Tibial nerve (tissue), 4 donors: Measurements from ENCODE around the gene ELFN1. TPM values are rescaled to one million over a fixed set of nuclear protein-coding genes. Genes with fewer than 3 reads are reported as not detected.

Experiments used
- DNase-seq, 2 donors: peaks; one replicate each; pipeline ENCODE4 v3.0.0-alpha.2; 2019; ENCODE audit warnings: low spot score in 2 of 2
- H3K27ac ChIP-seq, 4 donors: fragments of 200-600 bp; sonication (generic) in 3 of 4; one replicate each; pipeline ENCODE4 v1.5.1; 2017 to 2019; ENCODE audit warnings: mild to moderate bottlenecking in 1 of 4
- H3K27me3 ChIP-seq, 2 donors: fragments of 200-600 bp; sonication (generic) in 1 of 2; one replicate each; pipeline versions ENCODE4 v1.5.1 to v1.6.0; 2017 to 2019
- H3K36me3 ChIP-seq, 3 donors: fragments of 200-600 bp; sonication (generic); one replicate each; pipeline ENCODE4 v1.5.1; 2018 to 2019
- H3K4me1 ChIP-seq, 4 donors: fragments of 200-600 bp; sonication (generic) in 3 of 4; one replicate each; pipeline ENCODE4 v1.5.1; 2017 to 2019
- H3K4me3 ChIP-seq, 4 donors: fragments of 200-600 bp; sonication (generic) in 3 of 4; one replicate each; pipeline ENCODE4 v1.5.1; 2017 to 2019; ENCODE audit warnings: mild to moderate bottlenecking in 1 of 4, moderate library complexity in 1 of 4
- H3K9me3 ChIP-seq, 4 donors: fragments of 200-600 bp; sonication (generic) in 3 of 4; one replicate each; pipeline ENCODE4 v1.5.1; 2017 to 2019
- CTCF ChIP-seq, 5 experiments: fragments of 200-600 bp in 3 of 5; fragments of 450-650 bp in 2 of 5; sonication (generic) in 3 of 5; IDR thresholded peaks; one replicate each; pipeline ENCODE4 v1.5.1; 2016 to 2019; ENCODE audit warnings: antibody characterized with exemption in 5 of 5, mild to moderate bottlenecking in 3 of 5, moderate library complexity in 2 of 5
- EP300 ChIP-seq, 2 donors: sonication (generic); formaldehyde crosslinking; IDR thresholded peaks; one replicate each; pipeline ENCODE4 v1.6.1; 2017; ENCODE audit warnings: antibody characterized with exemption in 2 of 2, mild to moderate bottlenecking in 1 of 2
- POLR2A ChIP-seq, 2 donors: fragments of 450-650 bp; IDR thresholded peaks; one replicate each; pipeline ENCODE4 v1.6.1; 2017; ENCODE audit warnings: antibody characterized with exemption in 2 of 2, mild to moderate bottlenecking in 2 of 2, moderate library complexity in 2 of 2
- WGBS, 2 donors: methylation state at CpG; one replicate each; pipeline ENCODE4 v1.1.5; 2018; 5-methylcytosine and 5-hydroxymethylcytosine counted together
- total RNA-seq, 4 donors: library from RNA; depleted of rRNA; stranded (reverse); fragments of >200 nt; gene quantifications; one replicate each; pipeline ENCODE4 v1.1.0, GENCODE V29; 2016

ELFN1 gene
- total RNA-seq, 4 donors from 2014 or later, result 0.21 to 2.4 (median 1.5) TPM

- no peak for DNase-seq
- no peaks in the 10 kb centered on the region for H3K27me3 ChIP-seq
- peaks cover 0 to 25% (median 0%) of the 10 kb centered on the region in 4 donors for H3K9me3 ChIP-seq
- H3K27ac ChIP-seq, result no peak overlapping the region
- no peak overlapping the region for H3K4me3 ChIP-seq
- 94 to 95% methylated on average over 49 to 54 of the region's 54 CpGs for WGBS, 2 donors
- no peaks in the 10 kb centered on the region for H3K4me1 ChIP-seq
- no peaks in the 10 kb centered on the region for H3K36me3 ChIP-seq
- no peak for TF ChIP-seq CTCF (IDR thresholded peaks at IDR 0.05)
- TF ChIP-seq EP300 (IDR thresholded peaks at IDR 0.05), result no peak
- TF ChIP-seq POLR2A (IDR thresholded peaks at IDR 0.05), result no peak
These were observed 99.5 kb downstream of the ELFN1 start for GRCh38 chr7:1769286-1770200.

- no peak for DNase-seq
- H3K4me1 ChIP-seq, result no peaks in the 10 kb centered on the region
- H3K27me3 ChIP-seq, result no peaks in the 10 kb centered on the region
- 88 to 93% methylated on average over 6 of the region's 6 CpGs for WGBS, 2 donors
- H3K27ac ChIP-seq, result no peak overlapping the region
- TF ChIP-seq EP300 (IDR thresholded peaks at IDR 0.05) (no peak), POLR2A (IDR thresholded peaks at IDR 0.05) (no peak), CTCF (IDR thresholded peaks at IDR 0.05) (no peak)
- H3K36me3 ChIP-seq, result no peaks in the 10 kb centered on the region
- H3K4me3 ChIP-seq, result no peak overlapping the region
- H3K9me3 ChIP-seq, result peaks cover 0 to 25% (median 0%) of the 10 kb centered on the region in 4 donors
These were observed 100.3 kb downstream of the ELFN1 start for GRCh38 chr7:1770331-1770730.

GRCh38 chr7:1775389-1775788 lies 105.3 kb downstream of the ELFN1 start:
- Histone ChIP-seq H3K27me3 (no peaks in the 10 kb centered on the region), H3K9me3 (peaks cover 0 to 32% (median 0%) of the 10 kb centered on the region in 4 donors), H3K36me3 (no peaks in the 10 kb centered on the region), H3K27ac (no peak overlapping the region), H3K4me3 (no peak overlapping the region), H3K4me1 (no peaks in the 10 kb centered on the region)
- WGBS, 2 donors, result 75 to 80% methylated on average over 4 of the region's 4 CpGs
- no peak for DNase-seq
- no peak for TF ChIP-seq CTCF (IDR thresholded peaks at IDR 0.05)
- no peak for TF ChIP-seq EP300 (IDR thresholded peaks at IDR 0.05)
- no peak for TF ChIP-seq POLR2A (IDR thresholded peaks at IDR 0.05)

- Histone ChIP-seq H3K27me3 (no peaks in the 10 kb centered on the region), H3K36me3 (no peaks in the 10 kb centered on the region), H3K4me3 (no peak overlapping the region), H3K4me1 (no peaks in the 10 kb centered on the region), H3K9me3 (peaks cover 0 to 32% (median 0%) of the 10 kb centered on the region in 4 donors), H3K27ac (no peak overlapping the region)
- WGBS, 2 donors, result 85 to 95% methylated on average over 6 of the region's 6 CpGs
- TF ChIP-seq CTCF (IDR thresholded peaks at IDR 0.05) (no peak), POLR2A (IDR thresholded peaks at IDR 0.05) (no peak), EP300 (IDR thresholded peaks at IDR 0.05) (no peak)
- DNase-seq, result no peak
These were observed 107.0 kb downstream of the ELFN1 start for GRCh38 chr7:1777122-1777521.

GRCh38 chr7:1779445-1779844 lies 109.4 kb downstream of the ELFN1 start:
- H3K4me3 ChIP-seq, result no peak overlapping the region
- no peak for DNase-seq

More at GRCh38 chr7:1779445-1779844, 109.4 kb downstream of the ELFN1 start:
- Histone ChIP-seq H3K9me3 (peaks cover 0 to 20% (median 0%) of the 10 kb centered on the region in 4 donors), H3K27ac (no peak overlapping the region), H3K4me1 (no peaks in the 10 kb centered on the region), H3K27me3 (no peaks in the 10 kb centered on the region), H3K36me3 (no peaks in the 10 kb centered on the region)
- 85 to 87% methylated on average over 14 of the region's 14 CpGs for WGBS, 2 donors
- TF ChIP-seq POLR2A (IDR thresholded peaks at IDR 0.05), result no peak
- TF ChIP-seq CTCF (IDR thresholded peaks at IDR 0.05), result no peak
